Kidney tubule cell (primary cell): Measurements from ENCODE around the gene DBI.
"Not testable (repeated sequence)": the region's sequence is repeated elsewhere in the genome, so short reads cannot be mapped to it uniquely, and the experiment has no call there.

Experiments
- DNase-seq: peaks from one replicate; pipeline ENCODE4 v3.0.0-alpha.2; 2018; ENCODE audit warnings: low spot score

DBI gene

GRCh38 chr2:119402106-119402505 lies 35.3 kb downstream of the DBI start:
- DNase-seq: no peak

GRCh38 chr2:119402645-119403560 lies 36.1 kb downstream of the DBI start:
- no peak for DNase-seq

- not testable (repeated sequence) for DNase-seq
Measured at GRCh38 chr2:119403618-119404017, 36.8 kb downstream of the DBI start.

DNA sequence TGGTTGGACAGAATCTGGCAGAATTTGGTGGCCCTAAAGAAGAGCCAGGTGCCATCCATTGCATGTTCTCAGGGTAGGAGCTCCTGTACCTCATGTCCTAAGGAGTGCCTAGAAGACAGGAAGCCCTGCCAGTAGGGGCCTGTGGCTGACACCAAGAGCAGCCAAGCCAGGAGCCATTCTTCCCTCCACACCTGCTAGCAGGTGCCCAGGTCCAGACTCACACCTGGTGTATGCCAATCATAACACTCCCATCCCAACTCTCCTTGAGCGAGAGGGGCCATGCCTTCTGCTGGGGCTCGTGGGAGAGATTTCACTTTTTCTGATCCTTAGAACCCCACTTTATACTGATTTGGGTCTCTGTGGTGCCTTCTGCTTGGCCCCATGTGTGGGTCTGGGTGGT lies 38.4 kb downstream of the DBI start:
- DNase-seq: no peak

DNA sequence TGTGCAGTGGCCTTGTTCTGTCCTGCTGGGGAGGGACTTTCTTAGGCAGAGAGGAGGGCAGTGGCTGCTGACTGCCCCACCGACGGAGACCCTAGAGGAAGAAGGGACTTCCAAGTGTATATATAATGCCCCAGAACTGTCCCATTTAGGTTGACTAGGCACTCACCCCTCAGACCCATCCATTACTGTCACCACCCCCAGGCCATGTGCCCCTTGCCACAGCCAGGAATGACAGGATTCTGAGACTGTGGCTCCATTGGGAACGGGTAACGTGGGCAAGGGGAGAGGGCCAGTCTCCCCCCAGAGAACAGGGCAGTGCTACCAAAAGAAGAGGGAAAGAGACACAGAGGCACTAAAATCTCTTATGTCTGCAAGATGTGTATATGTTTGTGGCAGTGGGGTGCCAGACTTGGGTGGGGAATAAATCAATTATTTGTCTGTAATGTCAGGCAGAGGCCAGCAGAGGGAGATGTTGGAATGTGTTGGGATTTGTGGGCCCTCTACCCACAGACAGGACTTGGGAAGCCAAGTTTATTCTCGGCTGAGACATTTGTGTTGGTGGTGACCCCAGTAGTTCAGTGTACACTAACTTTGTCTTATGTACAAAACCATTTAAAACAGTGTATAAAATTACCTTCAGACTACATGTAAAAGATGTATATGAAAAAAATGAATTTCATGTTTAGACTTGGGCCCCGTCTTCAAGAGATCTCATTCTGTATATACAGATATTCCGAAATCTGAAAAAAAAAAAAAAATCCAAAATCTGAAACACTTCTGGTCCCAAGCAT lies 40.8 kb downstream of the DBI start:
- peak; percentile 65 for DNase-seq

- no peak for DNase-seq
Measured at GRCh38 chr2:119408221-119408619, 41.4 kb downstream of the DBI start.

GRCh38 chr2:119409506-119409905 lies 42.7 kb downstream of the DBI start:
- DNase-seq: no peak

- DNase-seq: no peak
Measured at GRCh38 chr2:119414894-119415293, 48.1 kb downstream of the DBI start.

DNA sequence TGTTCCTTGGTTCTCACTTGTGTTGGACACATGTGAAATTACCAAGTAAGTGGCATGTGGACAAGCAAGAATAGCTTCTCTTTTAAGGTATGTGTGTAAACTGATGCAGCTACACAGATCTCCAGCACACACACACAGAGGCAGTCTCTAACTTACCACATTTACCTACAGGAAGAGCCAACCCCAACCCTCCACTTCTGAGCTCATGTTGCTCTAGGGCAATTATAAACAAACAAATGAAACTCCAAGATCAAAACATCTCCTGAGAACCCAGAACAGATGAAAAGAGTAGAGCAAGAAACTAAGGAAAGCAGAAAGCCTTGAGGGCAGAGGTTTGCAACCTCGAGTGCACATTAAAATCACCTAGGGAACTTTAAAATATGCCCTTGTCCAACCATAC lies 48.9 kb downstream of the DBI start:
- no peak for DNase-seq

DNA sequence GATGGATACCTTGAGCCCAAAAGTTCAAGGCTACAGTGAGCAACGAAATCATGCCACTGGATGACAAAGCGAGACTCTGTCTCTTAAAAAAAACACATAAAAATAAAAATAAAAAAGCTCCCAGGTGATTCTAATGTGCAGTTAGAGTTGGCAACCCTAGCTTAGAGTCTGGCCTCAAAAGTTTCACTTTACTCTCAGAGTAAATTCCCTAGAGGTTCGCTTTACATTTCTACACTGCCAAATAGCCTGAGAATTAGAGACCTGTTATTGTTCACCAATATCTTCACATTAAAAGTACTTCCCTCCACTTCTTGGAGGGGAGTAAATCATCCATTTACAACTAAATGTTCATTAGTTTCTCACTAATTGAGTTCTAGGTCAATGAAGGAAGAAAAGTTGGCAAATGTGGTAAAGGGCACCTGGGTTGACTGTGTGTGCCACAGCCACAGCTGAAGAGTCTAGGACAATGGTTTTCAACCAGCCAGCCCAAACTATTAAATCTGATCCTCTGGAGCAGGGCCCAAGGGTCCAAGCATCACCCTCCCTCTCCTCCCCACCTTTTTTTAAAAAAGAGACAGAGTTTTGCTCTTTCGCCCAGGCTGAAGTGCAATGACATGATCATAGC lies 49.6 kb downstream of the DBI start:
- DNase-seq: no peak

DNA sequence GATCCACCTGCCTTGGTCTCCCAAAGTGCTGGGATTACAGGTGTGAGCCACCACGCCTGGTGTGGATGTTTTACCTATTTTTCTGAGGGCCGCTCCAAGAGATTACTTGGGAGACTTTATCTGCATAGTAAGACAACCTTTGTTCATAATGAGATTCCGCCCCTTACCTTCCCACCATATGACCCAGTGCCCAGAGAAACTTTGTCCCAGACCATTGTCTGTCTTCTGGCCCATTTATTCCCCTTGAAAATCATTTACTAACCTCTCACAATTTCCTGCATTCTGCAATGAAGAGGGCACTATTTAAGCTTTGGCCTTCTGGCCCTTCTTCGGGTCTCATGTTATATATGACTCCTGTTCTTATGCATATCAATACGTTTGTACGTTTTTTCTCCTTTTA lies 51.1 kb downstream of the DBI start:
- DNase-seq: no peak

DNA sequence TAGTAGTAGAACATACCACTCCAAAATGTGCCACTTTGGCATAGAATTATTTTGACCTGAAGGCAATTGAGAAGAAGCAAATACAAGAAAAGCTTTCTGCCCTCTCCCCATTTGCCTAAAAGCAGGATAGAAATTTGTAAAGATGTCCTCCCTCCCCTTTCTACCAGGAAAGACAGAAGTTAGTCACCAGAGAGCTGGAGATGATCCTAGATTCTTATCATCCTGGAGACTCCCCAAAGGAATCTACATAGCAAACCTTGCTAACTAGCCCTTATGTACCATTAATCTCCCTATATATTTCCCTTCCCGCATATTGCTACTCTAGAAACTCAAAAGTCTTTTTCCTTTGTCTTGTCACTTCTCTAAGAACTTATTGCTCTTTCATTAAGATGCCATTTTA lies 52.3 kb downstream of the DBI start:
- no peak for DNase-seq

- DNase-seq: no peak
Measured at GRCh38 chr2:119419803-119420508, 53.2 kb downstream of the DBI start.

DNA sequence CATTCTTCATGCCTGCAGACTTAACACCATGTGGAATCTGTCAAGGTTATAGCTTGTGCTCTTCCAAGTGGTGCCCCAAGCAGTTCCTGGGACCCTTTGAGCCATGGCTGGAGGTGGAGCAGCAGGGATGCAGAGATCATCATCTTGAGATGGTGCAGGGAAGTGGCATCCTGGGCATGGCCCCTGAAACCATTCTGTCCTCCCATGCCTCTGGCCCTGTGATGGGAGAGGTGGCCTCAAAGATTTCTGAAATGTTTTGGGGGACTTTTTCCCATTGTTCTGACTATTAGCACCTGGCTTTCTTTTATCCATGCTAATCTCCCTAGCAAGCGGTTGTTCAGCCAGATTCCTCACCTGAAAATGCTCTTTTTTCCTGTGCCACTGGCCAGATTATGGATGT lies 54.5 kb downstream of the DBI start:
- no peak for DNase-seq

DNA sequence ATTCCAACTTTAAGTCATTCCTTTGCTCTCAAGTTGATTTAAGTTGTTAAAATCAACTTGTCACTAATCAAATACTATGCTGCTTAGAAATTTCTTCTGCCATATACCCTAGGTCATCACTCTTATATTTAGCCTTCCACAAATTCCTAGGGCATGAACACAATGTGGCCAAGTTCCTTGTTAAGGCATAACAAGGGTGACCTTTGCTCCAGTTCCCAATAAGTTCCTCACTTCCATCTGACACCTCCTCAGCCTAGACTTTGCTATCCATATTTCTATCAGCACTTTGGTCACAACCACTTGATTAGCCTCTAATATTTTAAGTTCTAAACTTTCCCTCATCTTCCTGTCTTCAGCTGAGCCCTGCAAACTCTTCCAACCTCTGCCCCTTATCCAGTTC lies 55.0 kb downstream of the DBI start:
- peak; percentile 33 for DNase-seq
